Upper lobe of left lung (tissue), 4 donors: Measurements from ENCODE around the gene GALNT10.

Experiments used
- CTCF ChIP-seq, 6 experiments: fragments of 450-650 bp in 4 of 6; fragments of 200-600 bp in 2 of 6; sonication (generic) in 2 of 6; IDR thresholded peaks; one replicate each; pipeline ENCODE4 v1.5.1; 2016 to 2019; ENCODE audit warnings: antibody characterized with exemption in 6 of 6
- POLR2A ChIP-seq, 4 donors: fragments of 450-650 bp; IDR thresholded peaks; one replicate each; pipeline ENCODE4 v1.5.1; 2016 to 2017; ENCODE audit warnings: antibody characterized with exemption in 4 of 4, mild to moderate bottlenecking in 2 of 4

GRCh38 chr5:154344461-154344860 lies 153.9 kb downstream of the GALNT10 start:
- TF ChIP-seq CTCF (IDR thresholded peaks at IDR 0.05) (no peak), POLR2A (IDR thresholded peaks at IDR 0.05) (no peak)
